Measurements from ENCODE around the gene SUN2. TPM values are rescaled to one million over a fixed set of nuclear protein-coding genes. Genes with fewer than 3 reads are reported as not detected.

SUN2 gene
- total and polyA plus RNA-seq, 2 of the 8 experiments (the other 6 are each of a cell fraction or from before 2014, with no cell fraction given) = 5.1 to 10.5 TPM

GRCh38 chr22:38788021-38788816 is 32.4 kb upstream of the SUN2 start:
- no peak overlapping the region for H3K23ac ChIP-seq (ENCODE audit: insufficient read length)
- no peak overlapping the region for H3K4me2 ChIP-seq (ENCODE audit: insufficient read depth in 1 of 2, low read depth in 2 of 2, low read length in 2 of 2)
- no peaks in the 10 kb centered on the region for H3K79me1 ChIP-seq (ENCODE audit: low read depth, low read length)
- H2BK120ac ChIP-seq (replicated peaks; ENCODE audit: low read depth, low read length) = no peak overlapping the region
- H2BK5ac ChIP-seq (ENCODE audit: low read depth, low read length) = peak overlapping the region; percentile 44; the same call in 1 of the 2 replicates
- no peak overlapping the region for H2BK12ac ChIP-seq (ENCODE audit: low read depth, low read length)
- DNase-seq (ENCODE audit: low read depth in 1 of 2, low spot score in 2 of 2) (no peak), FAIRE-seq (no peak)
- H3K14ac ChIP-seq (ENCODE audit: insufficient read length) = no peak overlapping the region
- peaks cover 0 to 3% of the 10 kb centered on the region in 2 experiments for H4K20me1 ChIP-seq (replicated peaks in 1 of 2; ENCODE audit: control insufficient read depth in 1 of 2, insufficient read depth in 2 of 2, low read length in 2 of 2)
- H3K9me3 ChIP-seq (ENCODE audit: insufficient read depth in 2 of 2, low read depth in 1 of 2, low read length in 1 of 2) = no peaks in the 10 kb centered on the region
- H3K27ac ChIP-seq (ENCODE audit: low read depth, low read length) = no peak overlapping the region
- H4K8ac ChIP-seq (ENCODE audit: extremely low read depth, insufficient read depth, low read length) = no peak overlapping the region
- H3K36me3 ChIP-seq (ENCODE audit: control insufficient read depth in 2 of 4, insufficient read depth in 4 of 4, low read length in 3 of 4) = no peaks in the 10 kb centered on the region
- POLR2A ChIA-PET (ENCODE audit: partially characterized antibody) = no interaction called here
- 88% methylated on average over 16 of the region's 16 CpGs; no CpG with 5 or more reads in 1 of the 2 experiments for WGBS, 2 experiments (ENCODE audit: extremely low coverage in 1 of 2, insufficient coverage in 1 of 2, insufficient read length in 1 of 2, insufficient replicate concordance in 2 of 2, low coverage in 1 of 2, low lambda C conversion rate in 2 of 2, missing lambda C conversion rate in 1 of 2)
- no peak overlapping the region for H3K9ac ChIP-seq (replicated peaks in 1 of 4; ENCODE audit: extremely low read depth in 1 of 4, low read depth in 3 of 4, low read length in 3 of 4)
- H3K23me2 ChIP-seq (ENCODE audit: low read depth, low read length) = peaks cover under 1% of the 10 kb centered on the region; the same call in 1 of the 2 replicates
- no peak overlapping the region for H2BK20ac ChIP-seq (ENCODE audit: low read length)
- H3K27me3 ChIP-seq (replicated peaks in 1 of 4; ENCODE audit: control insufficient read depth in 3 of 4, extremely low read depth in 1 of 4, insufficient read depth in 3 of 4, low read length in 3 of 4) = no peaks in the 10 kb centered on the region; a peak in 1 of 7 replicates
- no peak overlapping the region for H3K56ac ChIP-seq (replicated peaks; ENCODE audit: insufficient read length, low read depth, low read length)
- no peak overlapping the region for H2BK15ac ChIP-seq (ENCODE audit: low read length)
- CTCF ChIA-PET (ENCODE audit: partially characterized antibody) = interaction anchor here (0.6 to 1.3 kb wide), 3 partner anchors 13 to 19 kb away, joined by 3 to 5 read pairs (median 3); no protein-coding TSS in a partner anchor
- no peak overlapping the region for H3K4me3 ChIP-seq (ENCODE audit: extremely low read depth in 1 of 4, insufficient read depth in 2 of 4, low read depth in 3 of 4, low read length in 4 of 4)
- no peaks in the 10 kb centered on the region for H3K79me2 ChIP-seq (ENCODE audit: control insufficient read depth in 1 of 2, insufficient read depth in 2 of 2, low read length in 2 of 2)
- H3K4ac ChIP-seq (replicated peaks; ENCODE audit: insufficient read length, low read depth, low read length) = no peak overlapping the region
- H3K4me1 ChIP-seq (replicated peaks in 1 of 4; ENCODE audit: control insufficient read depth in 3 of 4, insufficient read depth in 4 of 4, low read length in 3 of 4) = peaks cover 0 to 2% (median 0%) of the 10 kb centered on the region in 4 experiments; a peak in 1 of 7 replicates
- no peak overlapping the region for H4K91ac ChIP-seq (replicated peaks; ENCODE audit: insufficient read length, low read length)
- no peak overlapping the region for H3K18ac ChIP-seq (ENCODE audit: extremely low read depth, low read length)
- no peak overlapping the region for H2AK5ac ChIP-seq (ENCODE audit: low read depth, low read length)
- H4K5ac ChIP-seq (ENCODE audit: insufficient read length, low read depth, low read length) = no peak overlapping the region
- H2AFZ ChIP-seq (ENCODE audit: low read length) = no peak overlapping the region
- no peak for TF ChIP-seq NRF1 (IDR thresholded peaks at IDR 0.05; ENCODE audit: low read depth, low read length)
- TF ChIP-seq CHD1 (IDR thresholded peaks at IDR 0.05; ENCODE audit: low read depth, low read length) = no peak
- no peak for TF ChIP-seq CTBP2 (IDR thresholded peaks at IDR 0.05; ENCODE audit: borderline replicate concordance, insufficient read depth, insufficient read length, low read length)
- no peak for TF ChIP-seq HDAC2 (IDR thresholded peaks at IDR 0.05; ENCODE audit: borderline replicate concordance in 1 of 2, low read depth in 2 of 2, low read length in 2 of 2)
- TF ChIP-seq E2F6 (IDR thresholded peaks at IDR 0.05) = no peak
- no peak for TF ChIP-seq BRCA1 (IDR thresholded peaks at IDR 0.05; ENCODE audit: low read depth, low read length)
- no peak for TF ChIP-seq RNF2 (IDR thresholded peaks at IDR 0.05; ENCODE audit: borderline replicate concordance, low read depth, low read length, missing control alignments, poor library complexity, severe bottlenecking)
- no peak for TF ChIP-seq SP2 (IDR thresholded peaks at IDR 0.05; ENCODE audit: low read length)
- TF ChIP-seq MAX (IDR thresholded peaks at IDR 0.05) = no peak
- no peak for TF ChIP-seq RBBP5 (IDR thresholded peaks at IDR 0.05; ENCODE audit: borderline replicate concordance, low read depth, low read length)
- TF ChIP-seq POLR2A (IDR thresholded peaks at IDR 0.05; ENCODE audit: control extremely low read depth in 1 of 2, low read depth in 2 of 2, low read length in 2 of 2) = no peak
